ENCODE measurements around the gene PRRC1.
"Not testable (repeated sequence)": the region's sequence is repeated elsewhere in the genome, so short reads cannot be mapped to it uniquely, and the experiment has no call there.

PRRC1 gene

DNA sequence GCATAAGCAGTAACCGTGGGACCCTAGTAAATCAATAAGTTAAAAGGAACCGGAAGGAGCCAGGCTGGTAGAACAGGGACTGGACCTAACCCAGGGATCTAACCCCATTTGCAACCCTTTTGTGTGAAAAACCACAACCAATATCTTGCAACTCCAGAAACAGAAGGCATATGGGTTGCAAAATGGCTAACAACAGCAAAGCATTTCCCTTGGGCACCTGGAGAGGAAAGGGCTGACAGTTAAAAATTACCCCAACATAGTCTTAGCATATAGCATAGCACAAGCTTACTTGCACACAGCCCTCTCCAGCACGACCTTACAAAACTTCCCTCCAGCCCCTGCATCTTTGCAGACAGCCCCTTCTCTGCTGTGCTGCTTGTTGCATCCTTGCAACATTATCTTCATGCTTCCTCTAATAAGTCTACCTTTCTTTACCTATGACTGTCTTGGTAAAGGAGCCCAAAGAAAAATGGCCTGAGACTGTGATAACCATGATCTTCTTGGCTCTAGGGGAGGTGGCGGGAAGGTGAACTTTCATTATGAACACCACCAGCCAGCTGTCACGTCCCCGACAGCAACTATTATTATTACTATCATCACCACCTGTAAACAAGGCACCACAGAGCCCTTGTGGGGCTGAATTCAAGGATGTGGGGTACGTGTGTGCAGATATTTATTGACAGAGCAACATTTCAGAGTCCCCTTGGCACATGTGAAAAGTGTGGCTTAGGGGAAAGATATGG, 49.8 kb downstream of the PRRC1 start:
- no peak overlapping the region for H3K4me3 ChIP-seq (IDR thresholded peaks at IDR 0.05; ENCODE audit: insufficient read depth, low read depth, low read length)
- no peak overlapping the region for H3K4me2 ChIP-seq
- no peaks in the 10 kb centered on the region for H3K27me3 ChIP-seq (ENCODE audit: insufficient read depth, low read depth)
- H3K79me2 ChIP-seq (ENCODE audit: insufficient read depth, low read depth): no peaks in the 10 kb centered on the region
- H3K4me1 ChIP-seq (ENCODE audit: low read depth, poor library complexity, severe bottlenecking): peaks cover 13% of the 10 kb centered on the region
- no peak overlapping the region for H3K9ac ChIP-seq
- H3K36me3 ChIP-seq (ENCODE audit: insufficient read depth): no peaks in the 10 kb centered on the region
- H4K20me1 ChIP-seq (ENCODE audit: insufficient read depth): no peaks in the 10 kb centered on the region
- H3K27ac ChIP-seq: no peak overlapping the region
- H2AFZ ChIP-seq (ENCODE audit: low read depth): no peak overlapping the region
- TF ChIP-seq, protein P1, sequence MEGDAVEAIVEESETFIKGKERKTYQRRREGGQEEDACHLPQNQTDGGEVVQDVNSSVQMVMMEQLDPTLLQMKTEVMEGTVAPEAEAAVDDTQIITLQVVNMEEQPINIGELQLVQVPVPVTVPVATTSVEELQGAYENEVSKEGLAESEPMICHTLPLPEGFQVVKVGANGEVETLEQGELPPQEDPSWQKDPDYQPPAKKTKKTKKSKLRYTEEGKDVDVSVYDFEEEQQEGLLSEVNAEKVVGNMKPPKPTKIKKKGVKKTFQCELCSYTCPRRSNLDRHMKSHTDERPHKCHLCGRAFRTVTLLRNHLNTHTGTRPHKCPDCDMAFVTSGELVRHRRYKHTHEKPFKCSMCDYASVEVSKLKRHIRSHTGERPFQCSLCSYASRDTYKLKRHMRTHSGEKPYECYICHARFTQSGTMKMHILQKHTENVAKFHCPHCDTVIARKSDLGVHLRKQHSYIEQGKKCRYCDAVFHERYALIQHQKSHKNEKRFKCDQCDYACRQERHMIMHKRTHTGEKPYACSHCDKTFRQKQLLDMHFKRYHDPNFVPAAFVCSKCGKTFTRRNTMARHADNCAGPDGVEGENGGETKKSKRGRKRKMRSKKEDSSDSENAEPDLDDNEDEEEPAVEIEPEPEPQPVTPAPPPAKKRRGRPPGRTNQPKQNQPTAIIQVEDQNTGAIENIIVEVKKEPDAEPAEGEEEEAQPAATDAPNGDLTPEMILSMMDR (conservative IDR thresholded peaks at IDR 0.05; ENCODE audit: low read depth, low read length): no peak

DNA sequence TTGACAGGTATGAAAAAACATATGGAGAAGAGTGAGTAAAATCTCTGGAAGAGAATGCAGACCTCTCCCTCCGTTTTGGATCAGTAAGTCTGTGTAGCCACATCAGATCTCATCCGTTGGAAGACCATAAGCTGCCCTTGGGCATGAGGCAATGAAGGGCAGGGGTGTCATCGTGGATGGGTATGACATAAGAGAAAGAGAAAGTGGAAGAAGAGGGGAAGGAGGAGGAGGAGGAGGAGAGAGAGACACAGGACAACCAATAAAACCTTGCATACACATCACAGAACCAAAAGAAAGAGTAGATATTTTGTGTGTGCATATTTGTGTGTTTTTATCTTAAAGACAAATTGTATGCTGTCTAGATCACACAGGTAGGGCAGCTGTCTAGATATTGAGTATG, 50.7 kb downstream of the PRRC1 start:
- TF ChIP-seq, protein P1 (conservative IDR thresholded peaks at IDR 0.05; ENCODE audit: low read depth, low read length): no peak
- Histone ChIP-seq H3K36me3 (ENCODE audit: insufficient read depth) (no peaks in the 10 kb centered on the region), H3K9ac (no peak overlapping the region), H2AFZ (ENCODE audit: low read depth) (no peak overlapping the region), H3K4me3 (IDR thresholded peaks at IDR 0.05; ENCODE audit: insufficient read depth, low read depth, low read length) (no peak overlapping the region), H3K4me2 (no peak overlapping the region), H3K4me1 (ENCODE audit: low read depth, poor library complexity, severe bottlenecking) (peaks cover 13% of the 10 kb centered on the region), H3K27ac (no peak overlapping the region), H3K79me2 (ENCODE audit: insufficient read depth, low read depth) (no peaks in the 10 kb centered on the region), H4K20me1 (ENCODE audit: insufficient read depth) (no peaks in the 10 kb centered on the region), H3K27me3 (ENCODE audit: insufficient read depth, low read depth) (no peaks in the 10 kb centered on the region)

DNA sequence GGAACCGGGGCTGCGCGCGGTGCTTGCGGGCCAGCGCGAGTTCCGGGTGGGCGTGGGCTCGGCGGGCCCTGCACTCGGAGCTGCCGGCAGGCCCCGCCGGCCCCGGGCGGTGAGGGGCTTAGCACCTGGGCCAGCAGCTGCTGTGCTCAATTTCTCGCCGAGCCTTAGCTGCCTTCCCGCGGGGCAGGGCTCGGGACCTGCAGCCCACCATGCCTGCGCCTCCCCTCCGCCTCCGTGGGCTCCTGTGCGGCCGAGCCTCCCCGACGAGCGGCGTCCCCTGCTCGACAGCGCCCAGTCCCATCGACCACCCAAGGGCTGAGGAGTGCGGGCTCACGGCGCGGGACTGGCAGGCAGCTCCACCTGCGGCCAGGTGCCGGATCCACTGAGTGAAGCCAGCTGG, 52.0 kb downstream of the PRRC1 start:
- not testable (repeated sequence) for H3K27me3 ChIP-seq (ENCODE audit: insufficient read depth, low read depth); H3K9ac ChIP-seq; H4K20me1 ChIP-seq (ENCODE audit: insufficient read depth); H2AFZ ChIP-seq (ENCODE audit: low read depth); H3K79me2 ChIP-seq (ENCODE audit: insufficient read depth, low read depth); H3K4me3 ChIP-seq (IDR thresholded peaks at IDR 0.05; ENCODE audit: insufficient read depth, low read depth, low read length); H3K4me1 ChIP-seq (ENCODE audit: low read depth, poor library complexity, severe bottlenecking); H3K27ac ChIP-seq; H3K4me2 ChIP-seq; H3K36me3 ChIP-seq (ENCODE audit: insufficient read depth)

DNA sequence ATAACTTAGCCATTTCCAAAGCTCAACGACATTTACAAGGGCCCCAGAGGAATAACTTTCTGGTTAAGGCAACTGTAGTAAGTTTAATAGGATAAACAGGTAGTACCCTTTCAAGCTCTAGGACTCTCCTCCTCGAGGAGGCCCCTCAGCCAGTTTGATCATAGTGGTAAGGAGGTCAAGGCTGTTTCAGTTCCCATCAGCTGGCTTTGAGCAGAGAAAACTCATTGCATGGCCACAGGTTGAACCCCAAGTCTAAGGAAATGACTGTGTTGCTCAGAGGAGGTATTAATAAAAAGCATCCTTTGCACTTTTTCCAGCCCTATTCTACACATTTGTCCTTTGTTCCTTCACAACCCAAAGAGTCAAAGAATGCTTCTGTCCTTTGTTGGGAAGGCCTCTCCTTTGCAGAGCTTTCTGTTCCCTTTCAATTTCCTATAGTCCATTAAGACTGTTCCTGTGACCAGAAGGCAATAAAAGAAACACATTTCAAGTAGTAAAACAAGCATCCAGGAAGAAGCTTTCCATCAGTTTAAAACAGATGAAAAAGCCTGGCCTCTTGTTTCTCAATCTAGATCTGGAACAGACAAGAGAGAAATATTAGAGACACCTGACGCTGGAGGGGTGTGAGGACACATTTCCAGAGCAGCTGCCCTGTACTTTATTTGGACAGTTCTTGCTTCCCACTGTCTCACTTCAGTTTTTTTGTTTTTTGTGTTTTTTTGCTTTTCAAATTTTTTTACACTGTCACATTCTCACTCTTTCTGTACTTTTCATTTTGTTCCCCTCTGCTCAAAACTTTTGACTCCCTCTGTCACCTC, 54.1 kb downstream of the PRRC1 start:
- no peaks in the 10 kb centered on the region for H3K36me3 ChIP-seq (ENCODE audit: insufficient read depth)
- TF ChIP-seq, protein P1 (conservative IDR thresholded peaks at IDR 0.05; ENCODE audit: low read depth, low read length): no peak
- peaks cover 4% of the 10 kb centered on the region for H3K4me1 ChIP-seq (ENCODE audit: low read depth, poor library complexity, severe bottlenecking)
- H3K79me2 ChIP-seq (ENCODE audit: insufficient read depth, low read depth): no peaks in the 10 kb centered on the region
- H2AFZ ChIP-seq (ENCODE audit: low read depth): no peak overlapping the region
- no peaks in the 10 kb centered on the region for H3K27me3 ChIP-seq (ENCODE audit: insufficient read depth, low read depth)
- H4K20me1 ChIP-seq (ENCODE audit: insufficient read depth): no peaks in the 10 kb centered on the region
- H3K9ac ChIP-seq: no peak overlapping the region
- no peak overlapping the region for H3K4me2 ChIP-seq
- no peak overlapping the region for H3K4me3 ChIP-seq (IDR thresholded peaks at IDR 0.05; ENCODE audit: insufficient read depth, low read depth, low read length)
- no peak overlapping the region for H3K27ac ChIP-seq

DNA sequence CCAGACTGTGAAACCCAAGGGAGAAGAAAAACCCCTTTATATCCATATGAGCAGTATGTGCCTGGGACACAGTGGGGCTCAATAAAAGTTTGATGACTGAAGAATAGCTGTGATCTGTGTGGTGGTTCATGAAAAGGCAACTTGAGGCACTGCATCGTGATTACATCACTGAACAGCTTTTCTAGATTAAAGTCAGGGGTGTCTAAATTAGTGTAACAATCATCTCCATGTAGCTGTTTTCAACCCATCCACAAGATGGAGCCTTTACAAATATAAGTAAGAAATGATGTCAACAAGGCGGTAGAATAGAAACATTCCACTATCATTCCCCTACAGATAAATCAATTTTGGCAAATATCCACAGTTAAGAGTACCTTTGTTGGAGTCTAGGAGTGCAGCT, 55.5 kb downstream of the PRRC1 start:
- H3K79me2 ChIP-seq (ENCODE audit: insufficient read depth, low read depth): no peaks in the 10 kb centered on the region
- TF ChIP-seq, protein P1 (conservative IDR thresholded peaks at IDR 0.05; ENCODE audit: low read depth, low read length): no peak; the same call in 1 of the 2 replicates

More for the DNA sequence above, 55.5 kb downstream of the PRRC1 start:
- Histone ChIP-seq H3K27ac (no peak overlapping the region), H3K4me3 (IDR thresholded peaks at IDR 0.05; ENCODE audit: insufficient read depth, low read depth, low read length) (no peak overlapping the region), H3K4me2 (no peak overlapping the region), H3K36me3 (ENCODE audit: insufficient read depth) (no peaks in the 10 kb centered on the region), H3K27me3 (ENCODE audit: insufficient read depth, low read depth) (no peaks in the 10 kb centered on the region), H3K9ac (no peak overlapping the region), H2AFZ (ENCODE audit: low read depth) (no peak overlapping the region), H4K20me1 (ENCODE audit: insufficient read depth) (no peaks in the 10 kb centered on the region), H3K4me1 (ENCODE audit: low read depth, poor library complexity, severe bottlenecking) (no peaks in the 10 kb centered on the region)

All from KMS-11 (cell line).